GM21423 (cell line): ENCODE data around the gene ST7.

ENCODE experiments used
- ATAC-seq: cut with Tn5 transposase; IDR thresholded peaks from one replicate; pipeline ENCODE4 v1.9.1; 2021; ENCODE audit warnings: mild to moderate bottlenecking, moderate library complexity; ENCODE audit not compliant: unreplicated experiment

The ST7 gene

GRCh38 chr7:117184367-117184766 is 231.1 kb downstream of the ST7 start:
- no peak for ATAC-seq

- no peak for ATAC-seq
Measured at GRCh38 chr7:117185124-117185523, 231.8 kb downstream of the ST7 start.

GRCh38 chr7:117186218-117187010 is 233.1 kb downstream of the ST7 start:
- ATAC-seq, result no peak

- no peak for ATAC-seq
Measured at GRCh38 chr7:117188376-117188775, 235.1 kb downstream of the ST7 start.

DNA sequence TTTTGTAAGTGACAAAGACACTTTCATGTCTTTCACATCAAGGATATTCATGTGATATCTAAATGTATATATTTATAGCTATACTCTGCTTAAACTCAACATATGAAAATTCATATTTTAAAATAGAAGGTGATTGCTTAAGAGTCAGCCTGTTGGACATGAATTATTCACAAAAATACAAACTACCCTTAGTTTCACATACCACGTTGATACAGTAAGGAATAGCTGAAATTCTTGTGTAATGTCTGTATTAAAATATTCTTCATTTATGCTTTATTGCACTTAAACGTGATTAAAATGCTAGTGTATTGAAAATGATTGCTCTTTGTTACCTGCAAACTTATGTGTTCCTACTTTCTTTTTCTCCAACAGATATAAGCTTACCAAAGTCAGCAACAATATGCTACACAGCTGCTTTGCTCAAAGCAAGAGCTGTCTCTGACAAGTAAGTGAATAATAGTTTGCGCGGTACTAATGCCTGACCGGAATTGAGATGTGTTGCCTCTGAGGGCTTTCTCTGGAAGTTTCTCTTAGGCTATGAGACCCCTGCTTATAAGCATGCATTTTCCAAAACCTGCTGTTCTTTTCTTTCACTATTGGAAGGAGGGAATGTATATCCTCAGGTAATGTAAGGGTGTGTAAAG is 235.8 kb downstream of the ST7 start:
- no peak for ATAC-seq

DNA sequence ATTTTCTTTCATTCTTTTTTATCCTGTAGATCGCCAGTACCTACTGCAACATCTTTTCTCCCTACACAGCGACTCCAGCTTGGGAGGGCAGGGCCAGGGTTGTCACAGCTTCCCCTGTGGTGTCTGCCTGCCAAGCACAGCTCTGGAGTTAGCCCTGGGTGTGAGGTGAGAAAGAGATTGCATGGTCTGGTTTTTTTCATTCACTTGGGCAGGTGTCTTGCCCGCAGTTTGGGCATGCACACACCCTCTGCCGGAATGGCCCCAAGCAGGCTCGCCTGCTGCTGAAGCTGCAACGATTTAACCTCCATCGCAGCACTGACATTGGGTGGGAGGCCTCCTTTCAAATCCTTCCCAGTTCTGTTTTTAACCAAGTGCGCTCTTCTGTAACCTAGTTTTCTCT is 236.8 kb downstream of the ST7 start:
- ATAC-seq, result no peak

GRCh38 chr7:117190746-117191435 is 237.6 kb downstream of the ST7 start:
- no peak for ATAC-seq

GRCh38 chr7:117192108-117192507 is 238.8 kb downstream of the ST7 start:
- ATAC-seq, result no peak

DNA sequence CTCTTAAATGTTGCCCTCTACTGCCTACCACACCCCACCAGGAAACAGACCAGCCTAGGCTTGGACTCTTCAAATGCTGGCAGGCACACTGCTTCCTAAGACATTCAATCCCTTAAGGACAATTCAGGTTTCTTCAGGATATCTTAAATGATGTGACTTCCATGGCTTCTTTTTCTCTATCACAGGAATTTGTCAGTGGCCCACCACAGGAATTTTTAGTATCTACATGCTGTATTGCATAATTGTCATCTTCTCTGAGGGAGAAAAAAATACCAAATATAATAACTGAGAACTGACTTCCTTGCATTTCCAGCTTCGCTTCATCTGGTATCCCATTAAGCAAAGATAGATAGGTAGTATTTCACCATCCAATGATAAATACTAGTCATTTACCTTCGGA is 240.3 kb downstream of the ST7 start:
- no peak for ATAC-seq

GRCh38 chr7:117194445-117194844 is 241.1 kb downstream of the ST7 start:
- no peak for ATAC-seq

DNA sequence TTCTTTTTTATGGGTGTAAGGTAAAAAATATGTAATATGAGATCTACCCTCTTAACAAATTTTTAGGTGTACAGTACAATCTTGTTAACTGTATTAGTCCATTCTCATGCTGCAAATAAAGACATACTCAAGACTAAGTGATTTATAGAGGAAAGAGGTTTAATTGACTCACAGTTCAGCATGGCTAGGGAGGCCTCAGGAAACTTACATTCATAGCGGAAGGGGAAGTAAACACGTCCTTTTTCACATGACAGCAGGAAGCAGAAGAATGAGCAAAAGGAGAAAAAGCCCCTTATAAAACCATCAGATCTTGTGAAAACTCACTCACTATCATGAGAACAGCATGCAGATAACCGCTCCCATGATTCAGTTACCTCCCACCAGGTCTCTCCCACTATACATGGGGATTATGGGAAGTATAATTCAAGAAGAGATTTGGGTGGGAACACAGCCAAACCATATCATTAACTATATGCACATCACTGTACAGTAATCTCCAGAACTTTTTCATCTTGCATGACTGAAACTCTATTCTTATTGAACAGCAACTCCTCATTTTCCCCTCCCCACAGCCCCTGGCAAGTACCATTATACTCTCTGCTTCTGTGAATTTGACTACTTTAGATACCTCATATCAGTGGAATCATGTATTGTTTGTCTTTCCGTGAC is 242.2 kb downstream of the ST7 start:
- no peak for ATAC-seq

GRCh38 chr7:117200132-117200531 is 246.8 kb downstream of the ST7 start:
- no peak for ATAC-seq

DNA sequence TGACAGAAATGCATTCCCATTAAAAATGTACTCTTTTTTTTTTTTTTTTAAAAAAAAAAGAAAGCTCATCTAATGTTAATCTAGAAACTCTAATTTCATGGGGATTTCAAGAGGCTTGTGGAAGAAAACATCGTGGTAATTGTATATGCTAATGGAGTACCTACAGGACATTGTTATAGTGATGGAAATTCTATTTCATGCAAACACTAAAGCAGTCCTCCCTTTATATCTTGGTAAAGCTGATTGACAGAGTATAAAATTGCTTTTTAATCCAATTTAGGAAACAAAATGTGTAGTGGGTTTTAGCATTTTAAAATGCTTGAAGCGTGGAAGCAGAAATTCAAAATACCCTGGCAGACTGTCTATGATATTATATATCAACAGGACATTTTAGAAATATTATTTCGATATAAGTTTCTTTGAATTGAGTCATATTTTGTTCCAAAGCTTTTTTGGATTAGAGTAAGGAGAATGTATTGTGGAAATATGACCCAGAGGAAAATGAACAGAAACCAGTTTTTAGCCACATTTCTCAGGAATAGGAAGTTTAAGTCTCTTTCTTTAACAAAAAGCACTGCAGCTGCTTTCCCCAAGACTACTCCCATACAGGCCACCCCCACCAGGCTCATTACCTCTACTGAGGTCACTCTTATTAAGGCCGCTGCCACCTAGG is 247.6 kb downstream of the ST7 start:
- no peak for ATAC-seq

DNA sequence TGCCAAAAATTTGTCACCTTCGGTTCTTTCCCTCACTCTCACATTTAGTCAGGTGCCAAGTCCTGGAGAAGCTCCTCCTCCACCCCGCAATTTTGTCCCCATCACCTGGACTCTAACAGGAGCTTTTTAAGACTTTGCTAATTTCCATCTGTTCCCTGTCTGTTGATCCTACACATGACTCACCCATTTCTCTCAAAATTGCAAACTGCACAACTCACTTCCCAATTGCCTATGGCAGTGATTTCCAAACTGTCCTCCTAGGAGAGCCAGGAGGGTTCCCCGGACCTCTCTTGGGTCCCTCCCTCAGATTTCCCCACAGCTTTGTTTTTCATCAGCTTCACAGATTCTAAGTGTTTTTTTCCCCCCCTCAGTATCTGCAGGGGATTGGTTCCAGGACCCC is 249.2 kb downstream of the ST7 start:
- ATAC-seq, result no peak

DNA sequence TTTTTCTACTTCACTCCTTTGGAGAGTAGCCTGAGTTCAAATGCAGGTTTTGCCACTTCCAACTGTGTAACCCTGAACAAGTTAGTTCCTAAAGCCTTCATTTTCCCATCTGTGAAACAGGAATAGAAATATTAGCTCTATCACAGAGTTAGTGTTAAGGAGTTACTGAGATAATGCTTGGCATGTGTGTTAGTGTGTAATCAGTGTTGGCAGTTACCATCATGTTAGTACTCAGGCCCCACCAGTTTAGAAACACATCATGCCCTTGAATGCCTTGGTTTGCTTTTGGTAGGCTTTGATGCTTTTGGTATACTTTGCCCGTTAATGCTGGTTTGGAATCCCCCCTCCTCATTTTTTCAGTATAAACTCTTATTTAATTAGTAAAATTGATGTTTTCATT is 249.9 kb downstream of the ST7 start:
- no peak for ATAC-seq

DNA sequence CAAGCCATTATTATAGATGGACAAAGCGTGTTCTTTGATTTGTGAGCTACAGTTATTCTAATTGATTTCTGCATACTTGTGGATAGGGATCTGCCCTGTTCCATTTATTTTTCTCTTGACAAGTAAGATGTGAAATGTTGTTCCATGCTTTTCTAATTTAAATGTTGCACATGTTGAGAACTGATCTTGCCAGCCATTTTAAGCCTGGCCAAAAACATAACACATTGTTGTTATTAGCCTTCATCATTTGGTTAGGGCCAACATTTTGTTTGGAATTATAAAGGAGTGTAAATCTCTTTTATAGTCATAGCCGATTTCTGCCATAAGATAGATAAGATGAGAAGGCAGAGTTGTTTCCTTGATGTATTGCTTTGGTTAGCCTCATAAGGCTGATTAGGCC is 252.6 kb downstream of the ST7 start:
- no peak for ATAC-seq

GRCh38 chr7:117208257-117208656 is 255.0 kb downstream of the ST7 start:
- ATAC-seq, result no peak

GRCh38 chr7:117210397-117210796 is 257.1 kb downstream of the ST7 start:
- no peak for ATAC-seq

- ATAC-seq, result no peak
Measured at GRCh38 chr7:117210908-117211307, 257.6 kb downstream of the ST7 start.

DNA sequence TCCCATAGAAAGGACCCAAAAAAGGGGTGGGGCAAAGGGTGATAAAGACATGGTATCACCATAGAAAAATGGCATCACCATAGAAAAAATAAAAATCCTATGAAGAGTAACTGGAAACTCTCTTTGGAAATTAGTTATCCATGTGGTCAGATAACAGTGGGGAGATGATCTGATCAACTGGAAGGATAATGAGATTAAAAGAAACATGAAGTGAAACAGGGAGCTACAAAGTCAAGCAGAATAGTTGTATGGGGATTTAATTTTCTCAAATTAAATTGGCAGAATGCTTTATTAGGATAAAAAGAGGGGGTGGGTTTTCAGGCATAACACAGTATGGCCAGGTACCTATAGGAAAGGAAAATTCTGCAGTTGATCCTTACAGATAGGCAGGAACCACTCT is 258.3 kb downstream of the ST7 start:
- ATAC-seq, result no peak
